ENCODE measurements around the gene SMO. TPM values are rescaled to one million over a fixed set of nuclear protein-coding genes. Genes with fewer than 3 reads are reported as not detected.
"Not testable (repeated sequence)": the region's sequence is repeated elsewhere in the genome, so short reads cannot be mapped to it uniquely, and the experiment has no call there.

SMO gene
- total RNA-seq, 1 donor, result 0.10 TPM

DNA sequence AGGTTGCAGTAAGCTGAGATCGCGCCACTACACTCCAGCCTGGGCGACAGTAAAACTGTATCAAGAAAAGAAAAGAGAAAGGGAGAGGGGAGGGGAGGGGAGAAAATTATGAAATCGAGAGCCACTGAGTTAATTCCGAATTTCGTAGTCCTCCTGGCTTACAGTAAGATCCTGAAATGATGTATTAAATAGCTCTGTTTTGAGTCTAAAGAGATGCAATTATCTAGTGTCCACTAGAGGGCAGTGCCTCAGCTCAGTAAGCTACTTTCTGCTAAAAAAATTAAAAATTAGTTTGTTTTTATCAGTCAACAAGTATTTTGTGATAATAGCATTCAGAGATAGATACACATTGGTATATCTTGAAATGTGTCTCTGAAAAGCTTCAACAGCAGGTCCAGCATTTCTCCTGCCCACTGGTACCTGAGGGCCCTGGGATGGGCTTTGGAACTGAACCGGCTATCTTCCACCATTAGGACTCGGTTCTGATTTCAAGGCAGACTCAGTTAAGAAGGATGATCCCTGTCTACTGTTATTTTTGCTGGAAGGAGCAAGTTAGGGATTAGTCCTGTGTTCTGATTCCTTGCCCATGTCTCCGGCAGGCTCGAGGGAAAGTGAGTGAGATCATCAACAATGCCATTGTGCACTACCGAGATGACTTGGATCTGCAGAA lies 24.4 kb upstream of the SMO start:
- Histone ChIP-seq H3K4me1 (ENCODE audit: insufficient read depth, low read length) (peaks cover 3% of the 10 kb centered on the region), H3K4me3 (ENCODE audit: low read length) (no peak overlapping the region), H3K9me3 (ENCODE audit: low read depth, low read length) (no peaks in the 10 kb centered on the region), H3K27me3 (ENCODE audit: insufficient read depth, low read length) (no peaks in the 10 kb centered on the region)

- no peaks in the 10 kb centered on the region for H3K9me3 ChIP-seq (ENCODE audit: low read depth, low read length)
- peaks cover 19% of the 10 kb centered on the region for H3K4me1 ChIP-seq (ENCODE audit: insufficient read depth, low read length)
- no peak overlapping the region for H3K4me3 ChIP-seq (ENCODE audit: low read length)
- H3K27me3 ChIP-seq (ENCODE audit: insufficient read depth, low read length), result no peaks in the 10 kb centered on the region
Measured at GRCh38 chr7:129166745-129167144, 21.7 kb upstream of the SMO start.

- Histone ChIP-seq H3K4me1 (ENCODE audit: insufficient read depth, low read length) (peaks cover 19% of the 10 kb centered on the region), H3K27me3 (ENCODE audit: insufficient read depth, low read length) (no peaks in the 10 kb centered on the region), H3K4me3 (ENCODE audit: low read length) (no peak overlapping the region), H3K9me3 (ENCODE audit: low read depth, low read length) (no peaks in the 10 kb centered on the region)
Measured at GRCh38 chr7:129167817-129168216, 20.6 kb upstream of the SMO start.

DNA sequence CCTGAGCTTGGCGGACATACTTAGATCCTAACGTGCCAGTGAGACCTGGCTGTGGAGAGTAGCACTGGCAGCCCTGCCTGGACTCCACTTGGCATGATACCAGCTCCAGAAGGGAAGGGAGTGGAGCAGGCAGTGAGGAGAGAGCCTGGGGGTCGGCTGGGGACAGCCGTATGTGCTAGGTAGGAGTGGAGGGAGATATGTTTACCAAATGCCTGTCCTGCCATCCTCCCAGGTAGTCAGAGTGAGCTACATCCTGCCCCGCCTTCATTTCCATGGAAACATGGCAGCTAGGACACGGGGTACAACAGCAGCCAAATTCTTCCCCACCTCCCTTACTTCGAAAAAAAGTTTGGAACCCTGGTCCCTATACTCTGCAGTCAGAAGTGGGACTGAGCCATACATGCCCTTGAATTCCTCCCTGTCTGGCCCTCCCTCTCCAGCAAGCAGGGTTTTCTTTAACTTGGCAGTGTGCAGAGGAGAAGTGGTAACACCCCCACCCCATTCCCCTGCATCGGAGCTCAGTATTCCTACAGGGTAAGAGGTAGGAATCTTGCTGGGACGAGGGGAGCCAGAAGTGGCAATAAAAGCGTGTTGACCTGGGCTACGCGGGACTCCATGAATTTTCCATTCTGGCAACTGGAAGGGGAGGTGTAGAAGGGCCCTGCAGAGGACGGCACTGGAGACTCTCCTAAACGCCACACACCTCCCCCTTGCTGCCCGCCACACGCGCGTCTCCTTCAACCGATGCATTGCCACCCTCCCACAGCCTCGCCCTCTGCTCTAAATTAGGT lies 20.0 kb upstream of the SMO start:
- Histone ChIP-seq H3K9me3 (ENCODE audit: low read depth, low read length) (no peaks in the 10 kb centered on the region), H3K27me3 (ENCODE audit: insufficient read depth, low read length) (no peaks in the 10 kb centered on the region), H3K4me1 (ENCODE audit: insufficient read depth, low read length) (peaks cover 19% of the 10 kb centered on the region), H3K4me3 (ENCODE audit: low read length) (no peak overlapping the region)

DNA sequence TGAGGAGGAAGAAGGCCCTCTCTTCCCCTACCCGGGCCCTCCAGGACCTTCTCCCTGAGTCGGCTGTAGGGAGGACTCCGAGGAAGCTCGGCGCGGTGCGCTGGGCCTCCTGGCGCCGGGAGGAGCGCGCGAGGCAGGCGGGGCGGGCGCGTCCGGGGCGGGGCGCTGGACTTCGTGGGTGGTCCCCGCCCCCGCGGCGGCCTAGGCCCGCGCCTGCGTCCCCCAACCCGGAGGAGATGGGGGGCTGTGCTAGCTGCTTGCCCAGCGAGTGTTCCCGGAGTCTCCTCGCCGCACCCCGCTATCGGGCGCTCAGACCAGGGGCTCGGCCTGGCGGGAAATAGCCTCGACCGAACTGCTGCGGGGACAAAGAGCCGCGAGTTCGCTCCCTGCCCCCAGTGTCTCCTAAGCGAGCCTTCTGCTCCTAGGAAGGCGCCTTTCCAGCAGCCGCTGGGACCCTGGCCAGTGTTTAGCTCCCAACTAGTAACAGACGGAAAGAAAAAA lies 19.2 kb upstream of the SMO start:
- Histone ChIP-seq H3K27me3 (ENCODE audit: insufficient read depth, low read length) (no peaks in the 10 kb centered on the region), H3K4me3 (ENCODE audit: low read length) (peak overlapping the region; percentile 47), H3K4me1 (ENCODE audit: insufficient read depth, low read length) (peaks cover 19% of the 10 kb centered on the region)

DNA sequence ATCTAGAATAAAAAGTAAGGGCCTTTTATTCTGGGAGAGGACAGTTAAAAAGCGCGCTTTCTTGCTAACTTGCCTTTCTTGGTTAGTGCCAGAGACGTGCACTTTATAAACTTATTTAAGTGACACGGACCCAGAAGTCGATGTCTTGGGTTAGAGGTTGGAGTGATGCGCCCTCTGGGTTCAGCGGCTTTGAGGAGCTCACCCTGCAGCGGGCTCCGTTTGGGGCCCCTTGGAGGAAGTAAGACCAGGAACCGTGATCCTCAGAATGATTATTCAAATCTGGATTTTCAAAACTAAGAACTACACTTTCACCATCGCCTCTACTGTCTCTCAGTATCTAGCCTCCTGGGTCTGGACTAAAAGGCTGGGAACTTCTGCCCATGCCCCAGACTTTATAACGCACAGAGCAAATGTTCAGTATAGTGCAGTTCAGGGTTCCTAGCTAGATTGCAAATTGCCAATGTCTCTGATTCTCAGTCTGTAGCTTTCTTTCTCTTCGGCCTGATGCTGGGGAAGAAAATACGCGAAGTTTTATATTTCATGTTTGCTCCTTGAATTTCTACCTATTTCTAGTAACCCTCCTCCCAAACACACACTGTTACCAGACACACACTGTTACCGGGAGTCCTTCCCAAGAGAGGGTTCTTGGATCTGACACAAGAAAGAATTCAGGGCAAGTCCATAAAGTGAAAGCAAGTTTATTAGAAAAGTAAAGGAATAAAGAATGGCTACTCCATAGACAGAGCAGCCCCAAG lies 18.6 kb upstream of the SMO start:
- peak overlapping the region; percentile 47 for H3K4me3 ChIP-seq (ENCODE audit: low read length)
- no peaks in the 10 kb centered on the region for H3K27me3 ChIP-seq (ENCODE audit: insufficient read depth, low read length)

More for the DNA sequence above, 19.2 kb upstream of the SMO start:
- no peaks in the 10 kb centered on the region for H3K9me3 ChIP-seq (ENCODE audit: low read depth, low read length)

DNA sequence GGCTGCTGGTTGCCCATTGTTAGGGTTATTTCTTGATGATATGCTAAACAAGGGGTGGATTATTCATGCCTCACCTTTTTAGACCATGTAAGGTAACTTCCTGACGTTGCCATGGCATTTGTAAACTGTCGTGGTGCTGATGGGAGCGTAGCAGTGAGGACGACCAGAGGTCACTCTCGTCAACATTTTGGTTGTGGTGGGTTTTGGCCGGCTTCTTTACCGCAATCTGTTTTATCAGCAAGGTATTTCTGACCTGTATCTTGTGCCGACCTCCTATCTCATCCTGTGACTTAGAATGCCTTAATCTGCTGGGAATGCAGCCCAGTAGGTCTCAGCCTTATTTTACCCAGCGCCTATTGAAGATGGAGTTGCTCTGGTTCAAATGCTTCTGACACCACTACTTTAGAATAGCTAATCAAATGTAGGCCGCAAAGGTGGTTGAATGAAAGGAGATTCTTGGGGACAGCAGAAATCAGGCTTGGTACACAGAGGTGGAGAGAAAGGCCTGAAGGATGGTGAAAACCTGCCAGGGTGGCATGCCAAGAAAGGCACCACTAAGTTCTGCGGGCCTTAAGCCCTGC lies 17.9 kb upstream of the SMO start:
- Histone ChIP-seq H3K4me3 (ENCODE audit: low read length) (no peak overlapping the region), H3K4me1 (ENCODE audit: insufficient read depth, low read length) (peaks cover 19% of the 10 kb centered on the region), H3K27me3 (ENCODE audit: insufficient read depth, low read length) (no peaks in the 10 kb centered on the region), H3K9me3 (ENCODE audit: low read depth, low read length) (no peaks in the 10 kb centered on the region)

More for the DNA sequence above, 18.6 kb upstream of the SMO start:
- peaks cover 19% of the 10 kb centered on the region for H3K4me1 ChIP-seq (ENCODE audit: insufficient read depth, low read length)
- H3K9me3 ChIP-seq (ENCODE audit: low read depth, low read length), result no peaks in the 10 kb centered on the region

DNA sequence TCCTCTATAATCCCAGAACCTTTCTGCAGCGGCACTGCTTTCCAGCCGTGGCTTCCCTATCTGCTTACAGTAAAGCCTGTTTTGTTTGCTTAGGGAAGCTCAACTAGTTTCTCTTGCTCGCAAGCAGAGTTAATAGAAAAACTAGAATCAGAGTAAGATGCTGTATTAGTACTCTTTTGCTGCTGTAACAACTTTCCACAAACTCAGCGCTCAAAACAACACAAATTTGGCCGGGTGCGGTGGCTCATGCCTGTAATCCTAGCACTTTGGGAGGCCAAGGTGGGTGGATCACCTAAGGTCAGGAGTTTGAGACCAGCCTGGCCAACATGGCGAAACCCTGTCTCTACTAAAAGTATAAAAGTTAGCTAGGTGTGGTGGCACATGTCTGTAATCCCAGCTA lies 14.6 kb upstream of the SMO start:
- H3K27me3 ChIP-seq (ENCODE audit: insufficient read depth, low read length); H3K9me3 ChIP-seq (ENCODE audit: low read depth, low read length); H3K4me3 ChIP-seq (ENCODE audit: low read length): not testable (repeated sequence)
- H3K4me1 ChIP-seq (ENCODE audit: insufficient read depth, low read length), result peaks cover 18% of the 10 kb centered on the region

DNA sequence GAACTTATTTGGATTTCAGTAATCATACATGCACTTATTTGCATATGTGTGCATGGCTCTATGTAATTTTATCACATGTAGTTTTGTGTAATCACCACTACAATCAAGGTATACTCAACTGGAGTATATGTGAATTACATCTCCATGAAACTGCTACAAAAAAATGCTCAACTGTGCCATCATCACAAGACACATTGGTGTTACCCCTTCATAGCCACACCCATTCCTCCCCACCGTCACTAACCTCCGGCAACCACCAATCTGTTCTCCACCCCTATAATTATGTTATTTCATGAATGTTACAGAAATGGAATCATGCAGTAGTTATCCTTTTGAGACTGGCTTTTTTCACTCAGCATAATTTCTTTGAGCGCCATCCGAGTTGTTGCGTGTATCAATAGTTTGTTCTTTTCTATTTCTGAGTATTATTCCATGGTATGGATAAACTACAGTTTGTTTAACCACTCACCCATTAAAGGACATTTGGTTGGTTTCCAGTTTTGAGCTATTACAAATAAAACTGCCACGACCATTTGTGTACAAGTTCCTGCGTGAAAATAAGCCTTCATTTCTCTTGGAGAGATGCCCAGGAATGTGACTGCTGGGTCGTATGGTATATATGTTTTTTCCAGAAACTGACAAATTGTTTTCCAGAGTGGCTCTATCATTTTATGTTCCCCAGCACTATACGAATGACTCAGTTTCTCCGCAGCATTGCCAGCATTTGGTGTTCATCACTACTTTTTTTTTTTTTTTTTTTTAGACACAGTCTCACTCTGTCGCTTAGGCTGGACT lies 11.3 kb upstream of the SMO start:
- no peaks in the 10 kb centered on the region for H3K27me3 ChIP-seq (ENCODE audit: insufficient read depth, low read length)
- H3K9me3 ChIP-seq (ENCODE audit: low read depth, low read length), result no peaks in the 10 kb centered on the region
- H3K4me3 ChIP-seq (ENCODE audit: low read length), result no peak overlapping the region
- H3K4me1 ChIP-seq (ENCODE audit: insufficient read depth, low read length), result no peaks in the 10 kb centered on the region

- peaks cover 26% of the 10 kb centered on the region for H3K27me3 ChIP-seq (ENCODE audit: insufficient read depth, low read length)
- H3K4me1 ChIP-seq (ENCODE audit: insufficient read depth, low read length), result peaks cover 12% of the 10 kb centered on the region
- no peak overlapping the region for H3K4me3 ChIP-seq (ENCODE audit: low read length)
- no peaks in the 10 kb centered on the region for H3K9me3 ChIP-seq (ENCODE audit: low read depth, low read length)
Measured at GRCh38 chr7:129184981-129185670, 3.3 kb upstream of the SMO start.

DNA sequence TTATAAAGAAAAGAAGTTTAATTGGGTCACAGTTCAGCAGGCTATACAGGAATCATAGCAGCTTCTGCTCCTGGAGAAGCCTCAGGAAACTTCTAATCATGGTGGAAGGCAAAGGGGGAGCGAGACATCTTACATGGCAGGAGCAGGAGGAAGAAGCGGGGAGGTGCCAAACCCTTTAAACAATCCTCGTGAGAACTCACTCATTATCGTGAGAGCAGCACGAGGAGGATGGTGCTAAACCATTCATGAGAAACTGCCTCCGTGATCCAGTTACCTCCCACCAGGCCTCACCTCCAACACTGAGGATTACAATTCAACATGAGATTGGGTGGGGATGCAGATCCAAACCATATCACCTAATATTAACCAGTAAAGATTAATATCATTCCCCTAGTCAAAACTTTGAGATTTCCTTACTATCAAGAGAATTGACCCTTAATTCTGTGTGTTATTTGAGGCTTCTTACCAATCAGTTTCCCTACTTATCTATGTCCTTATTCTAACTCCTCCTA lies 1.6 kb upstream of the SMO start:
- H3K4me3 ChIP-seq (ENCODE audit: low read length), result no peak overlapping the region
- H3K27me3 ChIP-seq (ENCODE audit: insufficient read depth, low read length), result peaks cover 41% of the 10 kb centered on the region
- H3K4me1 ChIP-seq (ENCODE audit: insufficient read depth, low read length), result peaks cover 12% of the 10 kb centered on the region
- H3K9me3 ChIP-seq (ENCODE audit: low read depth, low read length), result no peaks in the 10 kb centered on the region

DNA sequence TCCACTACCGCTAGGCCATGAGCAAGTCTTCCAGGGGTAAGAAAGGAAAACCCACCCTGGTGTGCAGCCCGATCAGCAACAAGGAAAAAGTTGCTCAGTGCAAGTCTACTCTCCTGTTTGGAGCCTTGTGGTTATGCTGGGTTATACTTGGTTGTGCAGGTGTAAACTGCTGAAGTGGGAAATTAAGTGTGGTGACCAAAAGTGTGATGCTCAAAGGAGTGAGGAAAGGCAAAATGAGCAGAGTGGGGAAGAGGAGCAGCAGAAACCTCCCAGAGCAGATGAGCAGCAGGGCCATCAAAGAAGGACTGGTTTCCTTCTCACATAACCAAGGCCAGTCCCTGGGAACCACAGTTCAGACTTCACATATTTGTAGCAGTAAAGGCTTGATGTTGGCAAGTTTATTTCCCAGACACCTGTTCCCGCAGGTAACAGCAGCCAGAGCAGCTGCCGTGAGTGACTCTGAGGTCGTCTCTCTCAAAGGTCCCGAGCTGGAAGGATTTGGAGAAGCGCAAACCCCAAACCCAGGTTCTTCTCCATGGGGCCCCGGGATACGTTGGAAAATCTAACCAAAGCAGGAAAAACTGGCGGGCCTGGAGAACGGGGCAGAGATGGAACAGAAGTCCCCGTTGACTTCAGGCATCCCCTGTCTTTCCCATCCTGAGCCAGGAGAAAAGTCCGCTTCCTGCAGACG lies 607 bp upstream of the SMO start:
- peaks cover 12% of the 10 kb centered on the region for H3K4me1 ChIP-seq (ENCODE audit: insufficient read depth, low read length)
- peaks cover 44% of the 10 kb centered on the region for H3K27me3 ChIP-seq (ENCODE audit: insufficient read depth, low read length)
- peak overlapping the region; percentile 27 for H3K4me3 ChIP-seq (ENCODE audit: low read length)
- no peaks in the 10 kb centered on the region for H3K9me3 ChIP-seq (ENCODE audit: low read depth, low read length)

Data from mononuclear cell (primary cell).